LHCN-M2 (cell line): ENCODE measurements around the gene COL4A4. TPM values are rescaled to one million over a fixed set of nuclear protein-coding genes. Genes with fewer than 3 reads are reported as not detected.
"Not testable (repeated sequence)": the region's sequence is repeated elsewhere in the genome, so short reads cannot be mapped to it uniquely, and the experiment has no call there.

ENCODE experiments used
- DNase-seq: peaks from one replicate; pipeline ENCODE4 v3.0.0-alpha.2; 2012; ENCODE audit warnings: low read depth
- total RNA-seq: library from RNA; depleted of rRNA; stranded (reverse); fragments of >200 nt; gene quantifications from 2 replicates; pipeline ENCODE4 v1.2.3, GENCODE V29; 2014

Gene COL4A4
- total RNA-seq, 1 experiment from 2014 or later: not detected

- no peak for DNase-seq
Measured at GRCh38 chr2:227117027-227117426, 47.0 kb downstream of the COL4A4 start.

- peak; percentile 9 for DNase-seq
Measured at GRCh38 chr2:227115761-227116160, 48.2 kb downstream of the COL4A4 start.

GRCh38 chr2:227106845-227107759 is 56.9 kb downstream of the COL4A4 start:
- DNase-seq: peak; percentile 60

GRCh38 chr2:227103583-227103982 is 60.4 kb downstream of the COL4A4 start:
- DNase-seq: no peak

GRCh38 chr2:227099340-227099739 is 64.7 kb downstream of the COL4A4 start:
- DNase-seq: no peak

- DNase-seq: no peak
Measured at GRCh38 chr2:227098162-227098515, 65.9 kb downstream of the COL4A4 start.

- DNase-seq: no peak
Measured at GRCh38 chr2:227097495-227098161, 66.4 kb downstream of the COL4A4 start.

- no peak for DNase-seq
Measured at GRCh38 chr2:227095346-227095745, 68.7 kb downstream of the COL4A4 start.

- DNase-seq: no peak
Measured at GRCh38 chr2:227082286-227082685, 81.7 kb downstream of the COL4A4 start.

- no peak for DNase-seq
Measured at GRCh38 chr2:227079726-227080125, 84.3 kb downstream of the COL4A4 start.

GRCh38 chr2:227065065-227065464 is 98.9 kb downstream of the COL4A4 start:
- not testable (repeated sequence) for DNase-seq

- no peak for DNase-seq
Measured at GRCh38 chr2:227058888-227059399, 105.1 kb downstream of the COL4A4 start.

GRCh38 chr2:227057743-227058447 is 106.1 kb downstream of the COL4A4 start:
- DNase-seq: no peak

- DNase-seq: no peak
Measured at GRCh38 chr2:227057060-227057459, 106.9 kb downstream of the COL4A4 start.

- no peak for DNase-seq
Measured at GRCh38 chr2:227054006-227054405, 110.0 kb downstream of the COL4A4 start.

- DNase-seq: no peak
Measured at GRCh38 chr2:227052879-227053278, 111.1 kb downstream of the COL4A4 start.

- no peak for DNase-seq
Measured at GRCh38 chr2:227043981-227044380, 120.0 kb downstream of the COL4A4 start.

GRCh38 chr2:227038550-227039189 is 125.3 kb downstream of the COL4A4 start:
- no peak for DNase-seq

GRCh38 chr2:227036527-227036926 is 127.5 kb downstream of the COL4A4 start:
- no peak for DNase-seq

GRCh38 chr2:227035711-227036367 is 128.2 kb downstream of the COL4A4 start:
- DNase-seq: no peak
